Measurements from ENCODE around the gene CD302.
A peak's percentile ranks its signal among the peaks of the same experiment; 100 is the strongest.

The CD302 gene

DNA sequence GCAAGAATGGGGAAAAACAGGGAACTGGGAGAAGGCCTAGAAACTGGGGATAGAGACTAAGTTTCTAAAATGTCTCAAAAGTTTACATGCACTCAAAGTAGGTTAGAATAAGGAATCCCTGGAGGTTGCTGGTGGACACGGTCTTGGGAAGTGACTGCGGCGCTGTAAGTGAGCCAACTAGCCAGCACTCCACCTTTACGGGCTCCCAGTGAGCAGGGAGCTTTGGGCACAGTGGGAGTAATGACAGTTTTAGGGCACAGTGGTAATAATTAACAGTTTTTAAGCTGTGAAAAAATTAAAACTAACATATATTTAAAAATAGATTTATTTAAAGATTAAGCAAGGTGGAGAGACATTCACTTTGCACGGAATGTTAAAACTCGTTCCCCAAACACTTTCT is 20.9 kb upstream of the CD302 start:
- TF ChIP-seq, protein P1, sequence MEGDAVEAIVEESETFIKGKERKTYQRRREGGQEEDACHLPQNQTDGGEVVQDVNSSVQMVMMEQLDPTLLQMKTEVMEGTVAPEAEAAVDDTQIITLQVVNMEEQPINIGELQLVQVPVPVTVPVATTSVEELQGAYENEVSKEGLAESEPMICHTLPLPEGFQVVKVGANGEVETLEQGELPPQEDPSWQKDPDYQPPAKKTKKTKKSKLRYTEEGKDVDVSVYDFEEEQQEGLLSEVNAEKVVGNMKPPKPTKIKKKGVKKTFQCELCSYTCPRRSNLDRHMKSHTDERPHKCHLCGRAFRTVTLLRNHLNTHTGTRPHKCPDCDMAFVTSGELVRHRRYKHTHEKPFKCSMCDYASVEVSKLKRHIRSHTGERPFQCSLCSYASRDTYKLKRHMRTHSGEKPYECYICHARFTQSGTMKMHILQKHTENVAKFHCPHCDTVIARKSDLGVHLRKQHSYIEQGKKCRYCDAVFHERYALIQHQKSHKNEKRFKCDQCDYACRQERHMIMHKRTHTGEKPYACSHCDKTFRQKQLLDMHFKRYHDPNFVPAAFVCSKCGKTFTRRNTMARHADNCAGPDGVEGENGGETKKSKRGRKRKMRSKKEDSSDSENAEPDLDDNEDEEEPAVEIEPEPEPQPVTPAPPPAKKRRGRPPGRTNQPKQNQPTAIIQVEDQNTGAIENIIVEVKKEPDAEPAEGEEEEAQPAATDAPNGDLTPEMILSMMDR (IDR thresholded peaks at IDR 0.05; ENCODE audit: low read depth, low read length), result no peak
- DNase-seq (ENCODE audit: extremely low read depth, low read depth), result no peak

DNA sequence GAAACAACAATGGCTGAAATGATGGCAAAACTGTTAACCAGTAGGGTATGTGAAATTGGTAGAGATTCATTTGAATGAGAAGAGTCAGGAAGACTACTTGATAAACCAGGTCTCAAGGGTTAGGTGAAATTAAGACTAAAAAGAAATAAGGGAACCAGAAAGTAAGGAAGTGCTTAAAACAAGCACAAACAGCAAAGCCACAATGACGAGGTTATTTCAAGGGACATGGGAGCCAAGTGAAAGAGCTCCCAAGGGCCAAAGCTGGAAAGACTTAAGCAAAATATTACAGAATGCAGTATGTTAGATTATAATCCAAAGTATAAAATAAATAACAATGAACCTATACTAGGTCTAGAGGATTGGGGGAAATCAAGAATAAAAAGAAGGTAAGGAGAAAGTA is 19.3 kb upstream of the CD302 start:
- TF ChIP-seq, protein P1 (IDR thresholded peaks at IDR 0.05; ENCODE audit: low read depth, low read length), result no peak
- DNase-seq (ENCODE audit: extremely low read depth, low read depth), result no peak

DNA sequence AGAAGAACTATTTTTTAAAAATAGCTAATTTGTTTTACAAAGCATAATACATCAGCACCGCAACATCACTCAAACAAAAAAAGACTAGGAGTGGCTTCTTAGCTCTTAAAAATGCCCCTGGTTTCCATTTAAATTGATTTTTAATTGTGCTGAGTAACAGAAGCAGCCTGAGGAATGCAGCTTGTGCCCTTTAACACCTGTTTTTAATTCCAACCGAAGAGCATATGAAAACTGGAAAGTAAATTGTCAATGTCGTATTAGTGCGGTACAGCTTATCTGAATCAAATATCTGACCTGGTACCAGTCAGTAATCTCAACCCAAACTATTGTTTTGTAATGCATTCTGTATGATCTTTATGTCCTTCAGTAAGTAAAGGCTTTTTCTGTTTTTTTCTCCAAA is 13.2 kb upstream of the CD302 start:
- TF ChIP-seq, protein P1 (IDR thresholded peaks at IDR 0.05; ENCODE audit: low read depth, low read length), result no peak
- DNase-seq (ENCODE audit: extremely low read depth, low read depth), result no peak

DNA sequence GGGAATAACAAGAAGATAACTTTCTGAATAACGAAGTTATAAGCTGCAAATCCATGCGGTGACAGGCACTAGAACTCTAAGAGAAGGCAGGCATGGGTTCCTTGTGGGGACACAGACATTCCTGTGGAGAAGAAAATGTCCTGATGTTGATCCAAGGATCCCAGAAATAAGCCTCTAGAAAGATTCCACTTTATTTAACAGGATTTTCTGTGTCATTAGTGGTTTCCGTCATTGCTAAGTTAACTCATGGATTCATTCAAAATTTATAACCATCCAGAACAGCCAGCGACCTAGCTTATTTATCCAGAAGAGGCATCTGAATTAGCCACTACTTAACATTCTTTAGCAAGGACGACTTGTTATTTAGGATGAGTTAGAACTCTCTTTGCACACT is 10.0 kb upstream of the CD302 start:
- TF ChIP-seq, protein P1 (IDR thresholded peaks at IDR 0.05; ENCODE audit: low read depth, low read length), result no peak
- no peak for DNase-seq (ENCODE audit: extremely low read depth, low read depth)

DNA sequence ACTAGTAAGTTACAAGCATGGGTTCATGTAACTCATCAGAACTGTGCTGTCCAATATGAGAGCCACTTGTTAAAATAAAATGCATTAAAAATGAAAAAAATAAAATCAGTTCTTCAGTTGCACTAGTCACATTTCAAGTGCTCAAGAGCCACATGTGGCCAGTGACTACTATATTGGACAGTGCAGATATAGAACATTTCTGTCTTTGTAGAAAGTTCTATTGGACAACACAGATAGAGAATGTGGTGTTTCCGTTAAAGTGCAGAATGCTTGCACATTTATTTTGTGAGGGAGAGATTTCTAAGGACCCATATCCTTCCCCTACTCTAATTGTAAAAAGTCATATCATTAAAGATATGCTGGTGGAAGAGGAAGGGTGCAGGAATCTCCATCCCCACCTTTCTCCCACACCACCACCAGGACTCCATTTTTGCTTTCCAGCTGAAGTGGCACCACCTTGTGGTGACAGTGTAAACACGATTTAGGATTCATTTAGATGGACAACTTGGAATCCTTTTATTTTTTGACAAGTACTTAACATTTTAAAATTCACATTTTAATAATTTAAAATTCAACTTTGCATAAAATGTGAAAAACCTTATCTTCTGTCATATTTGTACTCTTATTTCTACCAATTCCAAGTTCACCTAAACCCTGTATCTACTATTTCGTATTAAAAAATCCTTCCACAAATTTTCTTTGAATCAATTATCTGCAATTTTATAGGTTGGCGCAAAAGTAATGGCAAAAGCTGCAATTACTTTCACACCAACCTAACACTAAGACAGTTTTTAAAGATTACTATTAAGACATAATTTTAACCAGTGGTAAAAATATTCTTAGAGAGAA is 9.4 kb upstream of the CD302 start:
- TF ChIP-seq, protein P1 (IDR thresholded peaks at IDR 0.05; ENCODE audit: low read depth, low read length), result peak; percentile 74
- no peak for DNase-seq (ENCODE audit: extremely low read depth, low read depth)

DNA sequence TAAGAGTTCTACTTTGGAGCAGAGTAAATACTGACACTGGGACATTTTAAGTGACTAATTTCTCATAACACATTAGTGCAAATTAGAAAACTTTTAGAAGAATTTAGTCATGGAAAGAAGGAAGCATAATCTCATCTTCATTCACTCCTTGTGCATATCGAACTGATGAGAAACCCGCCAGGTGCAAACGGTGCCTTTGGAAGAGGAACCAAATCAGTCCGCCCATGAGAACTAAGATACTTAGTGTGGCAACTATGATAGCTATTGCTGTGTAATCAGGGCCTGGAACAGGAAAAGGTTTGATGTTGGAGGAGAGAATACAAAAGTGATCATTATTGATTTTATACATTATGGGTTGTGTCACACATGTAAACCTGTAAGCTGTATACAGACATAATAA is 6.9 kb upstream of the CD302 start:
- DNase-seq (ENCODE audit: extremely low read depth, low read depth), result no peak
- TF ChIP-seq, protein P1 (IDR thresholded peaks at IDR 0.05; ENCODE audit: low read depth, low read length), result no peak

DNA sequence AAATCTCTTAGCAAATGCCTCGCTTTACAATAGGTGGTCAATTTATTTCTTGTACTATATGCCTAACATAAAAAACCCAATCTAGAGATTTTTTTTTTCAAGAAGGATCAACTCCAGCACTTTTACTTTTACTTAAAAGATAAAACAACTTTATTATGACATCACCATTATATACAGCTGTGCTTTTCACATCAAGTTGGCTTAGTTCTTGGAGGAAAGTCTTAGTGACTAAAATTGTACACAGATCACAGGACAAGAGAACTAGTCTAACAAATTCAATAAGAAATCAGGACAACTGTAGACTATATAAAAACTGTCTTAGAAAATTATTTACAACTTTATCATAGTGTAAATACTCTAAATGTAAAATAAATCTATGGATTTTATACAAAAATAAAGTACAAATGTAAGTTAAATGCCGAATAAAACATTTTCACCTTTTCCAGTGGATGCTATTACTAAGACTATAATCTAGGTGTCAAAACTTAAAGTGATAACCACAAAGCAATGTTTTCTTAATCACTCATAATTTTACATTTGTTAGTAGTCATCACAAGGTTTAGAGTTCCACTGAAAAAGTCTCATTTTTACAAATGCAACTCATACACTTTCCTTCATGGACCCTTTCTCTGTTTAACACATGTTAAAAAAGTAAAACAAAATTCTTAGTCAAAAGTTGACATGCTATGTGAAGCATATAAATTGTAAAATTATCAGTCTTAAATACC is 5.4 kb upstream of the CD302 start:
- DNase-seq (ENCODE audit: extremely low read depth, low read depth), result no peak
- TF ChIP-seq, protein P1 (IDR thresholded peaks at IDR 0.05; ENCODE audit: low read depth, low read length), result no peak

All from AG09319 (cell line).